Hematopoietic multipotent progenitor cell (in vitro differentiated cells): Measurements from ENCODE around the gene PIK3R1. TPM values are rescaled to one million over a fixed set of nuclear protein-coding genes. Genes with fewer than 3 reads are reported as not detected.

Source experiments
- DNase-seq, 3 donors: peaks; one replicate each; pipeline ENCODE4 v3.0.0-alpha.2; 2011 to 2015; ENCODE audit warnings: low read depth in 2 of 3, low spot score in 2 of 3
- total RNA-seq: library from RNA; depleted of rRNA; stranded (reverse); fragments of >200 nt; gene quantifications from one replicate; pipeline ENCODE4 v1.2.3, GENCODE V29; 2012

Gene PIK3R1
- total RNA-seq, 1 donor = 46.6 TPM

DNA sequence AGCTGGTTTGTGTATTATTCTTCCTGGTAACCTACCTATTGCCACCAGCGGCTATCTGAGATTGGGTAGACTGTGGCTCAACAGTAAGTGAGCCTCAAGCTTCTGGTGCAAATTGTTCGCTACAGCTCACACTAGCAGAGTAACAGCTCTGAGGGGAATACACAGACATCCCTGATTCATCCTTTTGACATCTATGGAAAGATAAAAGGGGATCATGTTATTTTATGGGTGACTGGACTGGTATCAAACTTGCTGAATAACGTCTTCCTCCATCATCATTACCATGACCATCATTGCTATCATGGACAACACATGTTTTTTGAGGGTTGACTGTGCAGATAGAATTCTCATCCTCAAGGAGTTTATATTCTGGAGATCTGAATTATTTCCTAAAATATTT lies 129.6 kb downstream of the PIK3R1 start:
- no peak for DNase-seq

- DNase-seq = no peak
These were observed 130.0 kb downstream of the PIK3R1 start for GRCh38 chr5:68345582-68345981.

- peak in 1 of 3 donors; percentile 36 for DNase-seq
These were observed 132.0 kb downstream of the PIK3R1 start for GRCh38 chr5:68347536-68347935.

DNA sequence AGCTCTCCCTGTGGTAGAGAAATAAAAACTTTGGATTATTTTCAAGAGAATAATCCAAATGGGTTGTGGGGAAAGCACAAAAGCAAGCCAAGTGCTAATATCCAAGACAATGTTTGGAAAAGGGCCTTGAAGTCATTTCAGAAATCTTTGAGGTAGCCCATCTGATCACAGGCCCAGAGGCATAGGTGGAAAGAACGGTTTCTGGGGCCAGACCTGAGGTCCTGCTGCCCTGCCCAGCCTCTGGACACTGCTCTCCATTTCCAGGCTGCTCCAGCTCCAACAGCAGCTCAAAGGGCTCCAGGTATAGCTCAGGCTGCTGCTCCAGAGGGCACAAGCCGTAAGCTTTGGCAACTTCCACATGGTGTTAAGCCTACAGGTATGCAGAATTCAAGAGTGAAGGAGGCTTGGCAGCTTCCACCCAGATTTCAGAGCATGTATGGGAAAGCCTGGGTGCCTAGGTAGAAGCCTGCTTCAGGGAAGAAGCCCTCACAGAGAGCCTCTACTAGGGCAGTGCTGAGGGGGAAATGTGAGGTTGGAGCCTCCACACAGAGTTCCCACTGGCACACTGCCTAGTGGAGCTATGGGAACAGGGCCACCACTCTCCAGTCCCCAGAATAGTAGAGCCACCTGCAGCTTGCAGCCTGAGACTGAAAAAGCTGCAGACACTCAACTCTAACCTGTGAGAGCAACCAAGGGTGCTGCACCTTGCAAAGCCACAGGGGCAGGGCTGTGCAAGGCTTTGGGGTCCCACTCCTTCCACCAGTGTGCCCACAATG lies 133.1 kb downstream of the PIK3R1 start:
- no peak for DNase-seq

GRCh38 chr5:68350176-68350575 lies 134.6 kb downstream of the PIK3R1 start:
- no peak for DNase-seq
